IMR-90 (cell line): ENCODE measurements around the gene PYGL. TPM values are rescaled to one million over a fixed set of nuclear protein-coding genes. Genes with fewer than 3 reads are reported as not detected.

Source experiments
- ATAC-seq: fragments of 200-7000 bp; cut with Tn5 transposase; 2 replicates; pipeline ENCODE4 v1.9.1; 2020; ENCODE audit warnings: low read depth, mild to moderate bottlenecking, moderate library complexity
- BruUV-seq: library from RNA; stranded (reverse); fragments of 400-500 nt; replicated peaks from 2 replicates; lab custom pipeline; 2021; lab: Mats Ljungman, UMichigan
- CTCF ChIA-PET: fragments of 300-600 bp; formaldehyde crosslinking; extraction: SDS; loops from one replicate; lab custom pipeline; 2021; ENCODE audit warnings: antibody characterized with exemption; lab: Yijun Ruan, JAX
- POLR2A ChIA-PET: fragments of 300-600 bp; sonication (Branson Sonifier 250); formaldehyde crosslinking; loops from one replicate; lab custom pipeline; 2022; ENCODE audit warnings: antibody characterized with exemption; ENCODE audit not compliant: unreplicated experiment; lab: Charles Lee
- DNase-seq: peaks from one replicate; pipeline ENCODE4 v3.0.0; 2013
- H2AFZ ChIP-seq: replicated peaks from 2 replicates; pipeline ENCODE3; 2013; ENCODE audit warnings: low read length, mild to moderate bottlenecking; ENCODE audit not compliant: poor library complexity
- H2AK5ac ChIP-seq: 2 replicates; pipeline ENCODE4 v1.6.1; 2013; ENCODE audit warnings: low read depth, low read length, inconsistent platforms
- H2AK9ac ChIP-seq: replicated peaks from 2 replicates; pipeline ENCODE3; 2013; ENCODE audit warnings: mild to moderate bottlenecking, low read depth, low read length, moderate library complexity; ENCODE audit not compliant: poor library complexity
- H2BK120ac ChIP-seq: 2 replicates; pipeline ENCODE4 v1.6.1; 2013; ENCODE audit warnings: low read depth, low read length, inconsistent platforms
- H2BK15ac ChIP-seq: 3 replicates; pipeline ENCODE4 v1.6.1; 2013; ENCODE audit warnings: low read depth, low read length, inconsistent platforms
- H2BK20ac ChIP-seq: 2 replicates; pipeline ENCODE4 v1.6.1; 2013; ENCODE audit warnings: low read depth, mild to moderate bottlenecking, inconsistent platforms, low read length, moderate library complexity
- H2BK5ac ChIP-seq: 2 replicates; pipeline ENCODE4 v1.6.1; 2013; ENCODE audit warnings: mild to moderate bottlenecking, low read depth, low read length, inconsistent platforms; ENCODE audit not compliant: poor library complexity, severe bottlenecking
- H3K14ac ChIP-seq: replicated peaks from 2 replicates; pipeline ENCODE4 v1.6.1; 2013; ENCODE audit warnings: low read depth, low read length, inconsistent platforms
- H3K18ac ChIP-seq: 2 replicates; pipeline ENCODE4 v1.6.1; 2013; ENCODE audit warnings: low read depth, low read length, control low read depth
- H3K23ac ChIP-seq: 2 replicates; pipeline ENCODE4 v1.6.1; 2013; ENCODE audit warnings: low read depth, low read length, inconsistent platforms
- H3K27ac ChIP-seq: 2 replicates; pipeline ENCODE4 v1.5.1; 2013; ENCODE audit warnings: mild to moderate bottlenecking, control low read depth, low read length; ENCODE audit not compliant: insufficient read depth
- H3K27me3 ChIP-seq: 2 replicates; pipeline ENCODE4 v1.6.1; 2013; ENCODE audit warnings: low read length; ENCODE audit not compliant: control insufficient read depth, insufficient read depth
- H3K36me3 ChIP-seq: 2 replicates; pipeline ENCODE4 v1.6.1; 2013; ENCODE audit warnings: low read length, mixed read lengths; ENCODE audit not compliant: control insufficient read depth, insufficient read depth
- H3K4ac ChIP-seq: 2 replicates; pipeline ENCODE4 v1.6.1; 2013; ENCODE audit warnings: low read depth, low read length, inconsistent platforms
- H3K4me1 ChIP-seq: 2 replicates; pipeline ENCODE4 v1.6.1; 2013; ENCODE audit warnings: low read length, mixed read lengths; ENCODE audit not compliant: control insufficient read depth, insufficient read depth
- H3K4me2 ChIP-seq: 2 replicates; pipeline ENCODE4 v1.6.1; 2013; ENCODE audit warnings: low read depth, mild to moderate bottlenecking, control low read depth, low read length, moderate library complexity
- H3K4me3 ChIP-seq: 2 replicates; pipeline ENCODE4 v1.5.1; 2013; ENCODE audit warnings: low read depth, mild to moderate bottlenecking, control low read depth, low read length, moderate library complexity; ENCODE audit not compliant: insufficient read depth
- H3K56ac ChIP-seq: 2 replicates; pipeline ENCODE4 v1.6.1; 2013; ENCODE audit warnings: low read length, inconsistent platforms; ENCODE audit not compliant: insufficient read depth; ENCODE audit errors: extremely low read depth
- H3K79me1 ChIP-seq, 2 experiments: 2 replicates each; pipeline ENCODE4 v1.6.1; 2013; ENCODE audit warnings: low read length in 2 of 2, inconsistent platforms in 1 of 2, low read depth in 1 of 2
- H3K9ac ChIP-seq: 2 replicates; pipeline ENCODE4 v1.6.1; 2013; ENCODE audit warnings: low read depth, low read length, control low read depth
- H3K9me1 ChIP-seq: 2 replicates; pipeline ENCODE4 v1.6.1; 2013; ENCODE audit warnings: low read length, inconsistent platforms; ENCODE audit not compliant: insufficient read depth
- H3K9me3 ChIP-seq: 2 replicates; pipeline ENCODE4 v1.6.1; 2013; ENCODE audit warnings: low read length; ENCODE audit not compliant: control insufficient read depth, insufficient read depth
- H4K20me1 ChIP-seq: 2 replicates; pipeline ENCODE4 v1.6.1; 2013; ENCODE audit warnings: low read length, inconsistent platforms; ENCODE audit not compliant: insufficient read depth
- H4K5ac ChIP-seq: 2 replicates; pipeline ENCODE4 v1.6.1; 2013; ENCODE audit warnings: mild to moderate bottlenecking, low read depth, low read length, control low read depth
- H4K8ac ChIP-seq, 2 experiments: 2 replicates each; pipeline ENCODE4 v1.6.1; 2013; ENCODE audit warnings: low read depth in 2 of 2, low read length in 2 of 2, control low read depth in 1 of 2, inconsistent platforms in 1 of 2
- H4K91ac ChIP-seq: 2 replicates; pipeline ENCODE4 v1.6.1; 2013; ENCODE audit warnings: low read depth, low read length, inconsistent platforms; ENCODE audit not compliant: insufficient read depth
- BHLHE40 ChIP-seq: fragments of 150-350 bp; IDR thresholded peaks from 2 replicates; pipeline ENCODE4 v1.6.1; 2016; ENCODE audit warnings: mild to moderate bottlenecking, low read depth, low read length
- ELK1 ChIP-seq: fragments of 150-350 bp; IDR thresholded peaks from 2 replicates; pipeline ENCODE4 v1.6.1; 2016; ENCODE audit warnings: low read depth, mild to moderate bottlenecking, low read length, moderate library complexity, borderline replicate concordance
- FOS ChIP-seq: fragments of 150-350 bp; IDR thresholded peaks from 2 replicates; pipeline ENCODE4 v1.6.1; 2016; ENCODE audit warnings: low read depth, low read length
- MAFK ChIP-seq: IDR thresholded peaks from 2 replicates; pipeline ENCODE4 v1.6.1; 2012; ENCODE audit warnings: low read depth, low read length, improper control_type of control experiment
- MAZ ChIP-seq: IDR thresholded peaks from 2 replicates; pipeline ENCODE4 v1.6.1; 2012; ENCODE audit warnings: low read depth, mild to moderate bottlenecking, low read length, improper control_type of control experiment, moderate library complexity, borderline replicate concordance
- MXI1 ChIP-seq: IDR thresholded peaks from 2 replicates; pipeline ENCODE4 v1.6.1; 2012; ENCODE audit warnings: low read depth, mild to moderate bottlenecking, low read length, moderate library complexity, borderline replicate concordance
- POLR2A ChIP-seq: IDR thresholded peaks from 2 replicates; pipeline ENCODE4 v1.6.1; 2012; ENCODE audit warnings: mild to moderate bottlenecking, low read depth, low read length
- RCOR1 ChIP-seq: IDR thresholded peaks from 2 replicates; pipeline ENCODE4 v1.6.1; 2012; ENCODE audit warnings: mild to moderate bottlenecking, low read length, improper control_type of control experiment; ENCODE audit not compliant: insufficient replicate concordance
- WGBS, 2 experiments: methylation state at CpG; one replicate each; pipeline versions ENCODE4 v1.1.5 to v1.1.7; 2013; ENCODE audit warnings: missing lambda C conversion rate in 2 of 2; ENCODE audit not compliant: insufficient read length in 1 of 2; ENCODE audit errors: extremely low coverage in 2 of 2; 5-methylcytosine and 5-hydroxymethylcytosine counted together
- dilution Hi-C: fragments of 300-500 bp; cut with HindIII; formaldehyde crosslinking; loops from one replicate; pipeline ENCODE4 v1.14.3; 2018; ENCODE audit warnings: low sequenced_read_pairs; ENCODE audit not compliant: unreplicated experiment
- in situ Hi-C: fragments of 300-500 bp; cut with MboI; formaldehyde crosslinking; loops from 3 replicates; pipeline ENCODE4 v1.14.3; 2019; ENCODE audit warnings: low sequenced_read_pairs, inconsistent platforms, mixed read lengths
- intact Hi-C: fragments of 100-400 bp; cut with micrococcal nuclease; formaldehyde crosslinking; loops from 2 replicates; pipeline ENCODE4 v1.10.0; 2022
- polyA plus RNA-seq, 3 experiments: library from polyadenylated mRNA; depleted of rRNA; stranded (reverse); fragments of >200 nt; gene quantifications; 2 replicates each; pipeline ENCODE4 v1.2.3, GENCODE V29; 2012; ENCODE audit warnings: low replicate concordance in 1 of 3
- total RNA-seq: library from RNA; depleted of rRNA; stranded (reverse); fragments of >200 nt; gene quantifications from 2 replicates; pipeline ENCODE4 v1.2.3, GENCODE V29; 2012
- TF ChIP-seq, protein P1 (sequence below): conservative IDR thresholded peaks from 2 replicates; pipeline ENCODE4 v1.5.1; 2012; ENCODE audit warnings: mild to moderate bottlenecking, low read depth, low read length, improper control_type of control experiment

Gene PYGL
- total and polyA plus RNA-seq, 2 of the 4 experiments (the other 2 are of a cell fraction), result 52.3 to 70.4 TPM

DNA sequence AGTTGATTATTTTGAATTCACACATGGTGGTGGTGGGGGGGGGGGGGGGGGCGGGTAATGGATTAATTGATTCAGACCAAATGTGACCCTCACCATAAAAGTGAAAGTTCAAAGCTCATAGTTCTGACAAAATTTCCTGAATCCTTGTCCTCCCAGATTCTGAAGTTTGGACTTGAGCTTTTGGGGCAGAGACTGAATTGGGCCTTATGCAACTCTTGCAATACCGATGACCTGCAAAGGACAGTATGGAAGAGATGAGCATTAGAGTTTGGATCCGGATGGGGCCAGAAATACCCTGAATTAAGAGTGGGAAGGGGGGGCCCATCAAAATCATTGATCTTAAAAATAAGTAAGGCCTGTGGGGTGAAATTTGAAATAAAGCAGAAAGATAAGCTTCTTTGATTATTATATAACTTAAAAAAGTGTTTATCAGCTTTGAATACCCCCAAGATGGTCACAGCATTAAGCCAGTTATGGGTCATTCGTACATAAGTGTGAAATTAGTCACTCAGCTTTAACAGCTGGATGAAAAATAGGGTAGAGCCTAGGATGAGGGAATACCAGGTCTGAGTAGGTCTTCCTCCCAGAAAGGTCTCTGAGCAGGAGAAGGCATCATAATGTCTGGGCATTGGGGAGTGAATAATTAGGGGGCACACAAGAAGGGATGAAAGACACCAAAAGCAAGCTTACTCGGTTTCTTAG, 2.1 kb upstream of the PYGL start (continued):
- TF ChIP-seq MAFK, result no peak

DNA sequence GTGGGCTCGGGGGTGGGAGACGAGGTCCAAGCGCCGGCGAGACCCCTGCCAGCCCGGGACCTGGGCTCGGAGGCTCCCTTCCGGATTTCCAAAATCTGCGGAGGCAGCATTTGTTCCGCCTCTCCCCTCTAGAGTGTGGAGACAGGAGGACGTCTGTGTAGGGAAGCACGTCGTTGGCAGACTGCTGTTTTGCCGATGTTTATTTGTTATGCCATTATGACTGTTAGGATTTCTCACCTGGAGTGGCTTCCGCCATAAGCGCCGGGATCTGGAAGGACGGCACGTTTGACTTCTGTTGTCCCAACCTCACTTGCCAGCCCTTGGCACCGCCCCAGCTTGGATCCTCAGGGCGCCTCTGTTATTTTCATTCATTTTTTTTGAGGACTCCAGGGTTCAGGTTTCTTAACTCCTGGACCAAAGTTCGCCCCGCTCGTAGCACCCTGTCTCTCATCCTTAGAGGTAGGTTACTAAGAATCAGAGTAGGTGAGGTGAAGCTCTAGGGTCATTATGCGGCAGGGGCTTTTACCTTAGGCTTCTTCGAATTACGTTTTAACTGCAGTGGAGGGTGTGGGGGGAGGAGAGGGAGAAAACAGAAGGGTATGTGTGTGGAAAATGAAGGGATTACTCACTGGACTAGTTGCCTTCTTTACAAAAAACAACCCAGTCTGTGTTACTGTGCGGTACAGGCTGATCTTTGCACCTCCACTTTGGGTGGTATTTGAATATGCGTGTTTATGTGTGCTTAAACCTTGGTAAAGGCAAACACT, 547 bp upstream of the PYGL start:
- Histone ChIP-seq H2BK120ac (peak overlapping the region; percentile 24), H2AK5ac (0 out of 2 replicates have a peak overlapping the region, but pooled peaks have one; percentile 18), H4K5ac (peak overlapping the region; percentile 40; the same call in 1 of the 2 replicates), H3K27ac (peak overlapping the region; percentile 12), H3K4ac (peak overlapping the region; percentile 55), H3K79me1 (peaks cover 4 to 5% of the 10 kb centered on the region in 2 experiments; a peak in 1 of 4 replicates), H4K91ac (peak overlapping the region; percentile 36), H3K23ac (peak overlapping the region; percentile 39), H3K27me3 (no peaks in the 10 kb centered on the region), H2AFZ (peak overlapping the region; percentile 98), H4K20me1 (no peaks in the 10 kb centered on the region), H2AK9ac (peak overlapping the region; percentile 21), H3K4me3 (peak overlapping the region; percentile 96), H3K9me1 (no peaks in the 10 kb centered on the region; the same call in 1 of the 2 replicates), H3K4me2 (peak overlapping the region; percentile 83), H3K56ac (peak overlapping the region; percentile 12; the same call in 1 of the 2 replicates), H3K9ac (peak overlapping the region; percentile 60), H3K18ac (peak overlapping the region; percentile 37), H2BK20ac (peak overlapping the region; percentile 42; the same call in 1 of the 2 replicates), H3K9me3 (no peaks in the 10 kb centered on the region), H3K36me3 (peaks cover 2% of the 10 kb centered on the region; the same call in 1 of the 2 replicates), H3K14ac (peak overlapping the region; percentile 3; the same call in 1 of the 2 replicates), H3K4me1 (peaks cover 9% of the 10 kb centered on the region; the same call in 1 of the 2 replicates), H4K8ac (peak overlapping the region; percentile 2 to 35; a peak in 2 of 4 replicates), H2BK5ac (peak overlapping the region; percentile 22), H2BK15ac (peak overlapping the region; percentile 33; the same call in 1 of the 3 replicates)
- BruUV-seq, result no TSS peak
- DNase-seq, result peak; percentile 35
- ATAC-seq, result peak; percentile 64
- POLR2A ChIA-PET, result interaction anchor here (0.5 kb wide), 1 partner anchor 211 kb away, joined by 3 read pairs; no protein-coding TSS in a partner anchor
- intact Hi-C loops, result no loop called here
- dilution Hi-C loops, result no loop called here
- in situ Hi-C loops, result no loop called here
- WGBS, 2 experiments, result 7% methylated on average over 6 of the region's 29 CpGs; no CpG with 5 or more reads in 1 of the 2 experiments
- TF ChIP-seq ELK1 (no peak), BHLHE40 (no peak; the same call in 1 of the 2 replicates), MAZ (no peak), MAFK (peak; percentile 59), POLR2A (peak; percentile 21; the same call in 1 of the 2 replicates), RCOR1 (no peak), MXI1 (no peak), FOS (no peak)
- TF ChIP-seq, protein P1, sequence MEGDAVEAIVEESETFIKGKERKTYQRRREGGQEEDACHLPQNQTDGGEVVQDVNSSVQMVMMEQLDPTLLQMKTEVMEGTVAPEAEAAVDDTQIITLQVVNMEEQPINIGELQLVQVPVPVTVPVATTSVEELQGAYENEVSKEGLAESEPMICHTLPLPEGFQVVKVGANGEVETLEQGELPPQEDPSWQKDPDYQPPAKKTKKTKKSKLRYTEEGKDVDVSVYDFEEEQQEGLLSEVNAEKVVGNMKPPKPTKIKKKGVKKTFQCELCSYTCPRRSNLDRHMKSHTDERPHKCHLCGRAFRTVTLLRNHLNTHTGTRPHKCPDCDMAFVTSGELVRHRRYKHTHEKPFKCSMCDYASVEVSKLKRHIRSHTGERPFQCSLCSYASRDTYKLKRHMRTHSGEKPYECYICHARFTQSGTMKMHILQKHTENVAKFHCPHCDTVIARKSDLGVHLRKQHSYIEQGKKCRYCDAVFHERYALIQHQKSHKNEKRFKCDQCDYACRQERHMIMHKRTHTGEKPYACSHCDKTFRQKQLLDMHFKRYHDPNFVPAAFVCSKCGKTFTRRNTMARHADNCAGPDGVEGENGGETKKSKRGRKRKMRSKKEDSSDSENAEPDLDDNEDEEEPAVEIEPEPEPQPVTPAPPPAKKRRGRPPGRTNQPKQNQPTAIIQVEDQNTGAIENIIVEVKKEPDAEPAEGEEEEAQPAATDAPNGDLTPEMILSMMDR, result no peak
- CTCF ChIA-PET, result interaction anchor here (0.7 kb wide), 1 partner anchor 11 kb away, joined by 3 read pairs; no protein-coding TSS in a partner anchor
